Stimulated activated CD4-positive, alpha-beta T cell treated with anti-CD3 and anti-CD28 coated beads, Interleukin-1b, Interleukin-23, amount 100 ng/mL, for 1 hour (primary cell): Measurements from ENCODE around the gene FASN.
"Not testable (repeated sequence)": the region's sequence is repeated elsewhere in the genome, so short reads cannot be mapped to it uniquely, and the experiment has no call there.

Experiments
- DNase-seq, 2 donors: peaks; one replicate each; pipeline ENCODE4 v3.0.0-alpha.2; 2020; ENCODE audit warnings: low read depth in 2 of 2

FASN gene

GRCh38 chr17:82098169-82098938 lies at the start of gene FASN:
Gene FASN (minus strand): TSS chr17:82098236. CDS start chr17:82096445, 1,791 bp downstream.
- DNase-seq = peak; percentile 82 to 93

- DNase-seq = no peak
Measured at GRCh38 chr17:82146663-82147654, 48.9 kb upstream of the FASN start.

GRCh38 chr17:82145550-82146155 lies 47.6 kb upstream of the FASN start:
- DNase-seq = no peak

GRCh38 chr17:82143333-82143732 lies 45.3 kb upstream of the FASN start:
- DNase-seq = no peak

GRCh38 chr17:82139961-82140360 lies 41.9 kb upstream of the FASN start:
- DNase-seq = not testable (repeated sequence)

GRCh38 chr17:82138511-82138992 lies 40.5 kb upstream of the FASN start:
- no peak for DNase-seq

GRCh38 chr17:82134101-82134500 lies 36.1 kb upstream of the FASN start:
- DNase-seq = no peak

GRCh38 chr17:82133166-82133953 lies 35.3 kb upstream of the FASN start:
- DNase-seq = not testable (repeated sequence)

- no peak for DNase-seq
Measured at GRCh38 chr17:82129095-82129494, 31.1 kb upstream of the FASN start.

GRCh38 chr17:82128287-82128686 lies 30.3 kb upstream of the FASN start:
- DNase-seq = no peak

GRCh38 chr17:82127704-82128103 lies 29.7 kb upstream of the FASN start:
- DNase-seq = no peak

GRCh38 chr17:82127315-82127595 lies 29.2 kb upstream of the FASN start:
- no peak for DNase-seq

- peak in 1 of 2 donors; percentile 66 for DNase-seq
Measured at GRCh38 chr17:82126556-82127314, 28.7 kb upstream of the FASN start.

- DNase-seq = no peak
Measured at GRCh38 chr17:82124101-82124500, 26.1 kb upstream of the FASN start.

- DNase-seq = no peak
Measured at GRCh38 chr17:82121660-82122629, 23.9 kb upstream of the FASN start.

- no peak for DNase-seq
Measured at GRCh38 chr17:82121246-82121645, 23.2 kb upstream of the FASN start.

- no peak for DNase-seq
Measured at GRCh38 chr17:82120148-82120547, 22.1 kb upstream of the FASN start.

GRCh38 chr17:82118815-82119380 lies 20.9 kb upstream of the FASN start:
- no peak for DNase-seq

- no peak for DNase-seq
Measured at GRCh38 chr17:82118168-82118814, 20.3 kb upstream of the FASN start.
